ENCODE results near the gene CYP4A22. TPM values are rescaled to one million over a fixed set of nuclear protein-coding genes. Genes with fewer than 3 reads are reported as not detected.

The CYP4A22 gene
- total and polyA plus RNA-seq, 9 of the 15 experiments (the other 6 are each of a cell fraction or from before 2014, with no cell fraction given), result 0.07 TPM; not detected in 8

GRCh38 chr1:47180603-47181094 lies 43.4 kb downstream of the CYP4A22 start (continued):
- TF ChIP-seq LARP7 (IDR thresholded peaks at IDR 0.05), result peak; percentile 97
- TF ChIP-seq RFX7 (CRISPR knock-in tag; IDR thresholded peaks at IDR 0.05), result no peak
- 0 out of 2 replicates have a peak, but pooled peaks have one; percentile 42 for TF ChIP-seq MEF2D (tag; conservative IDR thresholded peaks at IDR 0.05; ENCODE audit: low read depth)
- TF ChIP-seq SMAD2 (IDR thresholded peaks at IDR 0.05; ENCODE audit: low read depth, low read length), result no peak
- no peak for TF ChIP-seq E2F5 (CRISPR knock-in tag; IDR thresholded peaks at IDR 0.05)
- no peak for TF ChIP-seq ZFP91 (CRISPR knock-in tag; IDR thresholded peaks at IDR 0.05)
- TF ChIP-seq NR1H2 (CRISPR knock-in tag; IDR thresholded peaks at IDR 0.05), result no peak
- 0 out of 2 replicates have a peak, but pooled peaks have one; percentile 9 for TF ChIP-seq HLTF (IDR thresholded peaks at IDR 0.05)
- TF ChIP-seq RBM34 (IDR thresholded peaks at IDR 0.05; ENCODE audit: borderline replicate concordance, insufficient read depth, low read length), result no peak
- no peak for TF ChIP-seq GTF2A2 (tag; IDR thresholded peaks at IDR 0.05)
- no peak for TF ChIP-seq ZNF436 (CRISPR knock-in tag; IDR thresholded peaks at IDR 0.05)
- TF ChIP-seq RBM14 (IDR thresholded peaks at IDR 0.05; ENCODE audit: borderline replicate concordance, insufficient read depth, low read depth, low read length), result no peak
- TF ChIP-seq PML (IDR thresholded peaks at IDR 0.05; ENCODE audit: low read length), result no peak
- TF ChIP-seq BRF1 (IDR thresholded peaks at IDR 0.05; ENCODE audit: borderline replicate concordance, extremely low read depth, insufficient read length), result no peak
- TF ChIP-seq BCOR (IDR thresholded peaks at IDR 0.05), result 0 out of 2 replicates have a peak, but pooled peaks have one; percentile 71
- no peak for TF ChIP-seq NELFE (IDR thresholded peaks at IDR 0.05; ENCODE audit: insufficient read depth, insufficient read length)
- TF ChIP-seq ZNF76 (CRISPR knock-in tag; IDR thresholded peaks at IDR 0.05; ENCODE audit: borderline replicate concordance), result no peak
- no peak for TF ChIP-seq ZBTB9 (CRISPR knock-in tag; IDR thresholded peaks at IDR 0.05)
- TF ChIP-seq ZBTB12 (CRISPR knock-in tag; IDR thresholded peaks at IDR 0.05), result no peak
- TF ChIP-seq KDM4B (IDR thresholded peaks at IDR 0.05; ENCODE audit: borderline replicate concordance in 2 of 2, low read depth in 1 of 2), result no peak
- no peak for TF ChIP-seq PATZ1 (CRISPR knock-in tag; IDR thresholded peaks at IDR 0.05; ENCODE audit: borderline replicate concordance)
- TF ChIP-seq ZNF124 (CRISPR knock-in tag; IDR thresholded peaks at IDR 0.05), result no peak

Measured in K562 (cell line).